Loucy (cell line): ENCODE measurements around the gene NAA25.

Source experiments
- H2AFZ ChIP-seq: fragments of 200-600 bp; sonication (generic); 2 replicates; pipeline ENCODE4 v1.6.0; 2016; ENCODE audit warnings: antibody characterized with exemption, mild to moderate bottlenecking, low read length, moderate library complexity
- H3F3A ChIP-seq: fragments of 200-600 bp; 2 replicates; pipeline ENCODE4 v1.6.0; 2016; ENCODE audit warnings: antibody characterized with exemption, low read depth, mild to moderate bottlenecking
- H3K27me3 ChIP-seq: fragments of 200-600 bp; sonication (generic); 2 replicates; pipeline ENCODE4 v1.6.1; 2014; ENCODE audit warnings: low read length, mild to moderate bottlenecking; ENCODE audit not compliant: insufficient read depth, poor library complexity, severe bottlenecking
- H3K36me3 ChIP-seq: fragments of 200-600 bp; sonication (generic); 2 replicates; pipeline ENCODE4 v1.6.1; 2016; ENCODE audit warnings: low read length; ENCODE audit not compliant: insufficient read depth
- H3K4me1 ChIP-seq: fragments of 200-600 bp; sonication (generic); 2 replicates; pipeline ENCODE4 v1.5.1; 2014; ENCODE audit warnings: low read length, mild to moderate bottlenecking; ENCODE audit not compliant: insufficient read depth, poor library complexity, severe bottlenecking
- H3K4me2 ChIP-seq: fragments of 200-600 bp; sonication (generic); 2 replicates; pipeline ENCODE4 v1.6.0; 2014; ENCODE audit warnings: antibody characterized with exemption, low read length, low read depth, mild to moderate bottlenecking; ENCODE audit not compliant: poor library complexity, severe bottlenecking
- H3K4me3 ChIP-seq: fragments of 200-600 bp; sonication (generic); 2 replicates; pipeline ENCODE4 v1.5.1; 2014; ENCODE audit warnings: low read length, mild to moderate bottlenecking, mixed read lengths; ENCODE audit not compliant: poor library complexity, severe bottlenecking
- H3K79me2 ChIP-seq: fragments of 200-600 bp; sonication (generic); 2 replicates; pipeline ENCODE4 v1.6.1; 2014; ENCODE audit warnings: low read length; ENCODE audit not compliant: insufficient read depth
- H3K9ac ChIP-seq: fragments of 200-600 bp; sonication (generic); 2 replicates; pipeline ENCODE4 v1.6.0; 2014; ENCODE audit warnings: mild to moderate bottlenecking, low read depth, low read length, moderate library complexity; ENCODE audit not compliant: poor library complexity, severe bottlenecking
- H3K9me2 ChIP-seq: fragments of 200-600 bp; sonication (generic); replicated peaks from 2 replicates; pipeline ENCODE4 v1.6.1; 2016; ENCODE audit warnings: low read depth, low read length, mixed read lengths
- H3K9me3 ChIP-seq: fragments of 200-600 bp; sonication (generic); 2 replicates; pipeline ENCODE4 v1.6.1; 2014; ENCODE audit warnings: mild to moderate bottlenecking, antibody characterized with exemption, low read length, low read depth; ENCODE audit not compliant: insufficient read depth
- H4K20me1 ChIP-seq: fragments of 200-600 bp; sonication (generic); 2 replicates; pipeline ENCODE4 v1.6.0; 2014; ENCODE audit warnings: antibody characterized with exemption, low read length, mild to moderate bottlenecking; ENCODE audit not compliant: insufficient read depth, poor library complexity, severe bottlenecking
- CTCF ChIP-seq: fragments of 200-600 bp; sonication (generic); conservative IDR thresholded peaks from 2 replicates; pipeline ENCODE4 v1.5.1; 2014; ENCODE audit warnings: mild to moderate bottlenecking, antibody characterized with exemption, low read length
- EZH2phosphoT487 ChIP-seq: fragments of 200-600 bp; IDR thresholded peaks from 2 replicates; pipeline ENCODE4 v1.6.1; 2018; ENCODE audit warnings: antibody characterized with exemption, mild to moderate bottlenecking, moderate library complexity, borderline replicate concordance

The NAA25 gene

GRCh38 chr12:112126000-112126438 is 17.4 kb upstream of the NAA25 start:
- no peaks in the 10 kb centered on the region for H3K9me2 ChIP-seq

GRCh38 chr12:112125250-112125999 is 16.8 kb upstream of the NAA25 start, which contains the start of gene TRAFD1:
TSS of gene TRAFD1 (plus strand) at chr12:112125560. CDS start at chr12:112130523, 4,963 bp downstream.
- H3K27me3 ChIP-seq, result no peaks in the 10 kb centered on the region
- peaks cover 14% of the 10 kb centered on the region for H4K20me1 ChIP-seq
- H3K9me2 ChIP-seq, result no peaks in the 10 kb centered on the region
- H3K4me2 ChIP-seq, result peak within 1 kb of the TSS; percentile 85
- peak within 1 kb of the TSS; percentile 84 for H3K9ac ChIP-seq
- TF ChIP-seq EZH2phosphoT487 (no peak), CTCF (no peak)
- H3K79me2 ChIP-seq, result peaks cover 17% of the 10 kb centered on the region; the same call in 1 of the 2 replicates
- 0 out of 2 replicates have a peak, but pooled peaks cover 2% of the 10 kb centered on the region for H3F3A ChIP-seq
- H3K36me3 ChIP-seq, result no peaks in the 10 kb centered on the region
- H3K9me3 ChIP-seq, result no peaks in the 10 kb centered on the region
- peaks cover 30% of the 10 kb centered on the region for H3K4me1 ChIP-seq
- H2AFZ ChIP-seq, result peak within 1 kb of the TSS; percentile 78
- peak within 1 kb of the TSS; percentile 84 for H3K4me3 ChIP-seq

More at GRCh38 chr12:112126000-112126438, 17.4 kb upstream of the NAA25 start:
- Histone ChIP-seq H3K4me1 (peaks cover 33% of the 10 kb centered on the region), H4K20me1 (peaks cover 16% of the 10 kb centered on the region), H3K27me3 (no peaks in the 10 kb centered on the region), H2AFZ (peak overlapping the region; percentile 78), H3K4me2 (peak overlapping the region; percentile 85), H3K79me2 (peaks cover 17% of the 10 kb centered on the region; the same call in 1 of the 2 replicates), H3K9me3 (no peaks in the 10 kb centered on the region), H3K36me3 (no peaks in the 10 kb centered on the region), H3F3A (peaks cover 5% of the 10 kb centered on the region; the same call in 1 of the 2 replicates), H3K4me3 (peak overlapping the region; percentile 84), H3K9ac (peak overlapping the region; percentile 84)
- TF ChIP-seq EZH2phosphoT487 (no peak), CTCF (no peak)

- TF ChIP-seq CTCF (no peak), EZH2phosphoT487 (no peak)
- Histone ChIP-seq H3K27me3 (no peaks in the 10 kb centered on the region), H3F3A (no peaks in the 10 kb centered on the region), H3K4me2 (peak overlapping the region; percentile 85), H2AFZ (no peak overlapping the region), H3K4me3 (peak overlapping the region; percentile 84), H3K9me2 (no peaks in the 10 kb centered on the region), H3K9me3 (no peaks in the 10 kb centered on the region), H3K79me2 (peaks cover 17% of the 10 kb centered on the region; the same call in 1 of the 2 replicates), H3K36me3 (no peaks in the 10 kb centered on the region), H3K9ac (no peak overlapping the region), H4K20me1 (peaks cover 14% of the 10 kb centered on the region), H3K4me1 (peaks cover 29% of the 10 kb centered on the region)
Observed at GRCh38 chr12:112124918-112125249, 16.3 kb upstream of the NAA25 start.
